ENCODE data around the gene ITFG2.

ITFG2 gene

DNA sequence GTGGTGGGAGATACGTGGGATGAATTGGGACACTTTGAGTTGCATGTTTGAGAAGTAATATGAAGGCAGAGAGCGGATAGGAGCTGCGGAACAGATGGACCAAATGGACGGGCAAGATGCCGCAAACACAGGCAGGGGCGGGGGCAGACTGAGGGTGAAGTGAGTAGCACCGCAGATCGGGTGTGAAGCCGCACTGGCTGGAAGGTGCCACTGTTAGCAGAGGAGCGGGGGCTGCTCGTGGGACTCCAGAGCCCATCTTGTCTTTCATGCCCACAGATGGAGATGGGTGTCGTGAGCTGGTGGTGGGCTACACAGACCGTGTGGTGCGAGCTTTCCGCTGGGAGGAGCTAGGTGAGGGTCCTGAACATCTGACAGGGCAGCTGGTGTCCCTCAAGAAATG is 7.3 kb downstream of the ITFG2 start:
- TF ChIP-seq, protein P1, sequence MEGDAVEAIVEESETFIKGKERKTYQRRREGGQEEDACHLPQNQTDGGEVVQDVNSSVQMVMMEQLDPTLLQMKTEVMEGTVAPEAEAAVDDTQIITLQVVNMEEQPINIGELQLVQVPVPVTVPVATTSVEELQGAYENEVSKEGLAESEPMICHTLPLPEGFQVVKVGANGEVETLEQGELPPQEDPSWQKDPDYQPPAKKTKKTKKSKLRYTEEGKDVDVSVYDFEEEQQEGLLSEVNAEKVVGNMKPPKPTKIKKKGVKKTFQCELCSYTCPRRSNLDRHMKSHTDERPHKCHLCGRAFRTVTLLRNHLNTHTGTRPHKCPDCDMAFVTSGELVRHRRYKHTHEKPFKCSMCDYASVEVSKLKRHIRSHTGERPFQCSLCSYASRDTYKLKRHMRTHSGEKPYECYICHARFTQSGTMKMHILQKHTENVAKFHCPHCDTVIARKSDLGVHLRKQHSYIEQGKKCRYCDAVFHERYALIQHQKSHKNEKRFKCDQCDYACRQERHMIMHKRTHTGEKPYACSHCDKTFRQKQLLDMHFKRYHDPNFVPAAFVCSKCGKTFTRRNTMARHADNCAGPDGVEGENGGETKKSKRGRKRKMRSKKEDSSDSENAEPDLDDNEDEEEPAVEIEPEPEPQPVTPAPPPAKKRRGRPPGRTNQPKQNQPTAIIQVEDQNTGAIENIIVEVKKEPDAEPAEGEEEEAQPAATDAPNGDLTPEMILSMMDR (IDR thresholded peaks at IDR 0.05; ENCODE audit: control extremely low read depth, extremely low read depth, low read depth, missing control alignments) = no peak

DNA sequence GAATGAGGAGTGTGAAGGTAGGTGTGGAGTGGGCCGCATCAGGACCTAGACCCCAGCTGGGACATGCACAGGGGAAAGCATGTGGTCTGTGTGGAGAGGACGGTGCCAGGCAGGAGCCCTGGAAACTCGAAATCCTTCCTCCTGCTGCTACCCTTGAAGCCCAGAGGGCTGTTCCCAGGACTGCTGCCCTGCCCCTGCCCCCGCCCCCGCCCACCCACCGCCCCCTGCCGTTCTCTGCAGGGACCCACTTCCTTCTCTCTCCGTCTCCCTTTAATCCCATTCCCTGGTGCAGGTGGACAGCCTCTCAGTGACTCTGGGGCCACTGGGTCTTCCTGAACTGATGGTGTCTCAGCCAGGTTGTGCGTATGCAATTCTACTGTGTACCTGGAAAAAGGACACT is 8.0 kb downstream of the ITFG2 start:
- POLR2A ChIA-PET = no interaction called here
- TF ChIP-seq, protein P1 (IDR thresholded peaks at IDR 0.05; ENCODE audit: control extremely low read depth, extremely low read depth, low read depth, missing control alignments) = no peak
- CTCF ChIA-PET = no interaction called here
- no peak for DNase-seq (ENCODE audit: extremely low spot score)

More for the DNA sequence above, 7.3 kb downstream of the ITFG2 start:
- ChIA-PET POLR2A (no interaction called here), CTCF (no interaction called here)
- no peak for DNase-seq (ENCODE audit: extremely low spot score)

DNA sequence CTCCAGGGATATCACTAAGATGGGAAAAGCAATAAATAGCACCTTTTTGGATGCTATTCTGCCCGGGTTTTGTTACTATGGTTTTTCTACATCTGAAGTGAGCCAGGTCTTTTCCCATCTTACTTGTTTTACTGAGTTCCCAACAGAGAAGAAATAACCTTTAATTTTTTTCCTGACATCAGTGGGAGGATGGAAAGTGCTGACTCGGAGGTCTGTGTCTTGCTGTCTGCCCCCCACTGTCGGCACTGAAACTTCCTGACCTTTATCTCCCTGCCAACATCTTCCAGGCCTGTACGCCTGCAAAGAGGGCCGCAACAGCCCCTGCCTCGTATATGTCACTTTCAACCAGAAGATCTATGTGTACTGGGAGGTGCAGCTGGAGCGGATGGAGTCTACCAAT is 11.0 kb downstream of the ITFG2 start:
- POLR2A ChIA-PET = no interaction called here
- CTCF ChIA-PET = interaction anchor here (1.0 to 4.2 kb wide), 2 partner anchors 9 to 140 kb away, joined by 3 to 20 read pairs; partner anchors contain the start of gene ITFG2
- no peak for DNase-seq (ENCODE audit: extremely low spot score)
- TF ChIP-seq, protein P1 (IDR thresholded peaks at IDR 0.05; ENCODE audit: control extremely low read depth, extremely low read depth, low read depth, missing control alignments) = no peak

DNA sequence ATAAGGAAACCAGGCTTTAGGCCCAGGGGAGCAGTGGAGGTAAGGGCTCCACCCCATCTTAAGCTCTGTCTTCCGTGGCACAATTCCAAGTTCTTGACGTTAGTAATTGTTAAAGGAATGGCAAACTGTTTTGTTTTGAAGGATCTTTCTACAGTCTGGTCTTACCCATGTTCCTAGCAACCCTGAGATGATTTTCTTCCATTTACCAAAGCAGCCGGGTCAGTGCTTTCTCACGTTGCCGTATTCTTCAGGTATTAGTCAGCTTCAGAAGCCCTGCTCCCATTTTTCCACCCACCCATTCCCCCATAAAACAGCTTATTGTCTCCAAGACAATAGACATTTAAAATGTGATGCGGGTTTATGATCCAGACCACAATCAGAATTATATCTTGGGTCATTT is 12.1 kb downstream of the ITFG2 start:
- DNase-seq (ENCODE audit: extremely low spot score) = no peak
- TF ChIP-seq, protein P1 (IDR thresholded peaks at IDR 0.05; ENCODE audit: control extremely low read depth, extremely low read depth, low read depth, missing control alignments) = no peak
- CTCF ChIA-PET = interaction anchor here (1.7 to 4.2 kb wide), 2 partner anchors 9 to 10 kb away, joined by 4 to 20 read pairs; partner anchors contain the start of gene ITFG2
- POLR2A ChIA-PET = no interaction called here

DNA sequence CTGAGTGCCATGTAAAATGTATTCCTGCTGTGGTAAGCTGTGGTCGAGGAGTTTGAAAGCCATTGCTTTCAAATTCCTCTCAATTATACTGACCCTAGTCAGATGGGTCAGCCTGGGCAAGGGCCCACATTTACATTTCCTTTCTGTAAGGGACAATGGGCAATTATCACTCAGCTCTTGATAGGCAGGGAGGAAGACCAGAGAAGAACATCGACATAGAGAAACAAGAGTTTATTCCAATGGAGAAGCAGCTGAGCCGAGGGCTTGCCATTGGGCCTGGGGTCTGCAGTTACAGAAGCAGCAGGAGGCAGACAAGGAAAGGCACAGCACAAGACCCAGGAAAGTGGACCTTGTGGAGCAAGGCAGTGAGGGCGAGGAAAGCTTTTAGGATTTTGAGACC is 12.7 kb downstream of the ITFG2 start:
- no peak for DNase-seq (ENCODE audit: extremely low spot score)
- CTCF ChIA-PET = interaction anchor here (0.7 to 4.2 kb wide), 4 partner anchors 8 to 166 kb away, joined by 3 to 20 read pairs (median 4); partner anchors contain the start of gene ITFG2
- POLR2A ChIA-PET = no interaction called here
- TF ChIP-seq, protein P1 (IDR thresholded peaks at IDR 0.05; ENCODE audit: control extremely low read depth, extremely low read depth, low read depth, missing control alignments) = no peak

DNA sequence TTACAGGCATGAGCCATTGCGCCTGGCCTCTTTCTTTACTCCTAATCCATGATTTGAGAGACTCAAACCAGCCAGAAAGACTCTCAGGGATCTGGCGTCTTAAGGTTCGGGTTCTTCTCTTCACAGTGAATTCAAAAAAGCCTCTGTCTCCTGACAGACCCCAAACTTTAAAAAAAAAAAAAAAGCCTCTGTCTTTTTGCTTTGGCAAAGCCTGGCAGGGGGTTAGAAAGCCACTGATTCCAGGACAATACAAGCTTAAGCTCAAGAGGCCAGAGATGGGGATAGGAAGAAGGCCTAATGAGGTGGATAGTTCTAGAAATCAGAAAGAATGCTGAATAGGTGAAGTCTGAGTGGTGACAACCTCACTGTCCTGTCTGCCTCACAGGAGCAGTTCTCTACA is 13.6 kb downstream of the ITFG2 start:
- ChIA-PET CTCF (interaction anchor here (1.6 to 4.2 kb wide), 3 partner anchors 7 to 20 kb away, joined by 4 to 20 read pairs (median 4); partner anchors contain the start of gene ITFG2), POLR2A (no interaction called here)
- TF ChIP-seq, protein P1 (IDR thresholded peaks at IDR 0.05; ENCODE audit: control extremely low read depth, extremely low read depth, low read depth, missing control alignments) = no peak
- no peak for DNase-seq (ENCODE audit: extremely low spot score)

Measured in GM10248 (cell line).